NCI-H2196 treated with DMSO at 0.1 percent for 48 hours (cell line): ENCODE data around the gene DYRK3.
A peak's percentile ranks its signal among the peaks of the same experiment; 100 is the strongest.

Experiments used
- DNase-seq: peaks from one replicate; lab custom pipeline; 2025; ENCODE audit not compliant: unreplicated experiment; lab: John Stamatoyannopoulos, UW

DYRK3 gene

GRCh38 chr1:206681359-206681758 is 46.0 kb downstream of the DYRK3 start:
- DNase-seq = no peak

GRCh38 chr1:206682111-206682510 is 46.8 kb downstream of the DYRK3 start:
- no peak for DNase-seq

GRCh38 chr1:206683313-206683712 is 48.0 kb downstream of the DYRK3 start:
- no peak for DNase-seq

- no peak for DNase-seq
These were observed 48.7 kb downstream of the DYRK3 start for GRCh38 chr1:206684003-206684402.

- peak; percentile 51 for DNase-seq
These were observed 49.4 kb downstream of the DYRK3 start, which contains the start of gene MAPKAPK2 for GRCh38 chr1:206684478-206685333. TSS of gene MAPKAPK2 (plus strand) at chr1:206684905. CDS start at chr1:206685230, 325 bp downstream.

- no peak for DNase-seq
These were observed 50.0 kb downstream of the DYRK3 start for GRCh38 chr1:206685334-206685768.

GRCh38 chr1:206685769-206686477 is 50.6 kb downstream of the DYRK3 start:
- DNase-seq = no peak

- DNase-seq = no peak
These were observed 51.3 kb downstream of the DYRK3 start for GRCh38 chr1:206686478-206687249.

GRCh38 chr1:206687251-206687914 is 52.0 kb downstream of the DYRK3 start:
- DNase-seq = no peak

GRCh38 chr1:206687915-206688442 is 52.6 kb downstream of the DYRK3 start:
- no peak for DNase-seq

GRCh38 chr1:206690516-206690915 is 55.2 kb downstream of the DYRK3 start:
- no peak for DNase-seq

- no peak for DNase-seq
These were observed 56.3 kb downstream of the DYRK3 start for GRCh38 chr1:206691604-206692003.

GRCh38 chr1:206693029-206693428 is 57.7 kb downstream of the DYRK3 start:
- DNase-seq = no peak

- DNase-seq = no peak
These were observed 58.3 kb downstream of the DYRK3 start for GRCh38 chr1:206693592-206693991.

GRCh38 chr1:206694171-206695124 is 59.1 kb downstream of the DYRK3 start:
- no peak for DNase-seq

- DNase-seq = no peak
These were observed 60.4 kb downstream of the DYRK3 start for GRCh38 chr1:206695733-206696132.

- DNase-seq = no peak
These were observed 61.7 kb downstream of the DYRK3 start for GRCh38 chr1:206696812-206697585.

- no peak for DNase-seq
These were observed 62.7 kb downstream of the DYRK3 start for GRCh38 chr1:206698011-206698410.
